ENCODE data around the gene VILL. TPM values are rescaled to one million over a fixed set of nuclear protein-coding genes. Genes with fewer than 3 reads are reported as not detected.

VILL gene
- total RNA-seq, 1 experiment from 2014 or later: 5.7 TPM

DNA sequence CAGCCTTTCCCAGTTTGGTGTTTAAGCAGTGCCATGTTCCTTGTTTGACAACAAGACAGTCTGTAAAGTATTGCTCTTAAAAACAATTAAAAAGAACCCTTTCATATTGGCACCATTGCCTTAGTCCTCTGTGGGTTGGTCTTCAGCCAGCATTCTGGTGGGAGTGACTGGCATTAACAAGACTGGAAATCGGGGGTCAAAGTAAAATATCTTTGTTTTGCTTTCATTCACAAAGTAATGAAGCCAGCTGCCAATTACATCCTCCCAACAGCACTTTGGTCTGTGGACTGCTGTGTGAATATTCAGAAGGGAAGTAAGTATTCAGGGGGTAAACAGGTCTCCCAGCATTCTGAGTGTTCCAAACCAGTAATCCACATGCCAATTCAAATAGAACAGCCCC lies 8.3 kb upstream of the VILL start:
- POLR2A ChIA-PET: no interaction called here

DNA sequence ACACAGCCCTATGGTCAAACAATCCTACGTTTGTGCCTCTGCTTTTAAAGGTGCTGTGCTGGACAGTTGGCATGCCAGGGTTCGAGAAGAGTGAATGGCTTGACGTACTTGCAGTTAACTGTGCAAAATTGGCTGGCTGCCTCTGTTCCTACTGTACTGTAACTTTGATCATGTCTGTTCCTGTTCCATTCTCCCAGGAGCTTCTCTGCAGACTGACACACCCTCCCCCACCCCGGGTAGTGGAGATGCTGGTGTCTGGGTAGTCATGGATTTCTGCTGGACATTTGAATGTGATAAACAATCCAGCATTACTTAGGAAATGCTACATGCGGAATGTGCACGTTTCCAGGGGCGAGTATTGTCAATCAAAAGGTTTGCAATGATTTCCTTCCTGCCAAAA lies 6.5 kb upstream of the VILL start:
- ChIA-PET POLR2A (no interaction called here), CTCF (no interaction called here)
- no peaks in the 10 kb centered on the region for H3K27me3 ChIP-seq (ENCODE audit: control insufficient read depth, insufficient read depth, low read length)
- TF ChIP-seq SIN3A (IDR thresholded peaks at IDR 0.05; ENCODE audit: borderline replicate concordance, insufficient read depth, low read depth, low read length) (no peak), TCF7L2 (IDR thresholded peaks at IDR 0.05; ENCODE audit: low read depth, low read length) (no peak), POLR2AphosphoS5 (IDR thresholded peaks at IDR 0.05; ENCODE audit: low read depth, low read length) (no peak)
- TF ChIP-seq, protein P1, sequence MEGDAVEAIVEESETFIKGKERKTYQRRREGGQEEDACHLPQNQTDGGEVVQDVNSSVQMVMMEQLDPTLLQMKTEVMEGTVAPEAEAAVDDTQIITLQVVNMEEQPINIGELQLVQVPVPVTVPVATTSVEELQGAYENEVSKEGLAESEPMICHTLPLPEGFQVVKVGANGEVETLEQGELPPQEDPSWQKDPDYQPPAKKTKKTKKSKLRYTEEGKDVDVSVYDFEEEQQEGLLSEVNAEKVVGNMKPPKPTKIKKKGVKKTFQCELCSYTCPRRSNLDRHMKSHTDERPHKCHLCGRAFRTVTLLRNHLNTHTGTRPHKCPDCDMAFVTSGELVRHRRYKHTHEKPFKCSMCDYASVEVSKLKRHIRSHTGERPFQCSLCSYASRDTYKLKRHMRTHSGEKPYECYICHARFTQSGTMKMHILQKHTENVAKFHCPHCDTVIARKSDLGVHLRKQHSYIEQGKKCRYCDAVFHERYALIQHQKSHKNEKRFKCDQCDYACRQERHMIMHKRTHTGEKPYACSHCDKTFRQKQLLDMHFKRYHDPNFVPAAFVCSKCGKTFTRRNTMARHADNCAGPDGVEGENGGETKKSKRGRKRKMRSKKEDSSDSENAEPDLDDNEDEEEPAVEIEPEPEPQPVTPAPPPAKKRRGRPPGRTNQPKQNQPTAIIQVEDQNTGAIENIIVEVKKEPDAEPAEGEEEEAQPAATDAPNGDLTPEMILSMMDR (IDR thresholded peaks at IDR 0.05): no peak
- TF ChIP-seq, protein P2, sequence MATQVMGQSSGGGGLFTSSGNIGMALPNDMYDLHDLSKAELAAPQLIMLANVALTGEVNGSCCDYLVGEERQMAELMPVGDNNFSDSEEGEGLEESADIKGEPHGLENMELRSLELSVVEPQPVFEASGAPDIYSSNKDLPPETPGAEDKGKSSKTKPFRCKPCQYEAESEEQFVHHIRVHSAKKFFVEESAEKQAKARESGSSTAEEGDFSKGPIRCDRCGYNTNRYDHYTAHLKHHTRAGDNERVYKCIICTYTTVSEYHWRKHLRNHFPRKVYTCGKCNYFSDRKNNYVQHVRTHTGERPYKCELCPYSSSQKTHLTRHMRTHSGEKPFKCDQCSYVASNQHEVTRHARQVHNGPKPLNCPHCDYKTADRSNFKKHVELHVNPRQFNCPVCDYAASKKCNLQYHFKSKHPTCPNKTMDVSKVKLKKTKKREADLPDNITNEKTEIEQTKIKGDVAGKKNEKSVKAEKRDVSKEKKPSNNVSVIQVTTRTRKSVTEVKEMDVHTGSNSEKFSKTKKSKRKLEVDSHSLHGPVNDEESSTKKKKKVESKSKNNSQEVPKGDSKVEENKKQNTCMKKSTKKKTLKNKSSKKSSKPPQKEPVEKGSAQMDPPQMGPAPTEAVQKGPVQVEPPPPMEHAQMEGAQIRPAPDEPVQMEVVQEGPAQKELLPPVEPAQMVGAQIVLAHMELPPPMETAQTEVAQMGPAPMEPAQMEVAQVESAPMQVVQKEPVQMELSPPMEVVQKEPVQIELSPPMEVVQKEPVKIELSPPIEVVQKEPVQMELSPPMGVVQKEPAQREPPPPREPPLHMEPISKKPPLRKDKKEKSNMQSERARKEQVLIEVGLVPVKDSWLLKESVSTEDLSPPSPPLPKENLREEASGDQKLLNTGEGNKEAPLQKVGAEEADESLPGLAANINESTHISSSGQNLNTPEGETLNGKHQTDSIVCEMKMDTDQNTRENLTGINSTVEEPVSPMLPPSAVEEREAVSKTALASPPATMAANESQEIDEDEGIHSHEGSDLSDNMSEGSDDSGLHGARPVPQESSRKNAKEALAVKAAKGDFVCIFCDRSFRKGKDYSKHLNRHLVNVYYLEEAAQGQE (IDR thresholded peaks at IDR 0.05; ENCODE audit: insufficient read depth in 1 of 2, low read depth in 2 of 2, low read length in 1 of 2): no peak
- in situ Hi-C loops (cut with HindIII; ENCODE audit: low pct_unique_long_range_greater_than_20kb, low sequenced_read_pairs) (no loop called here), intact Hi-C loops (cut with micrococcal nuclease; ENCODE audit: unreplicated experiment) (no loop called here)
- H3K27ac ChIP-seq (ENCODE audit: low read length): no peak overlapping the region
- no peaks in the 10 kb centered on the region for H3K4me1 ChIP-seq (ENCODE audit: control insufficient read depth, insufficient read depth, low read length)
- BruUV-seq (replicated peaks): no TSS peak
- ATAC-seq (no peak), DNase-seq (ENCODE audit: low read depth, low spot score) (no peak)
- H3K4me3 ChIP-seq (ENCODE audit: low read depth in 2 of 2, low read length in 2 of 2): no peak overlapping the region
- no peaks in the 10 kb centered on the region for H3K36me3 ChIP-seq (ENCODE audit: control insufficient read depth, insufficient read depth, low read length)
- no peaks in the 10 kb centered on the region for H3K9me3 ChIP-seq (ENCODE audit: control insufficient read depth, insufficient read depth, low read depth, low read length)

More for the DNA sequence above, 8.3 kb upstream of the VILL start:
- Histone ChIP-seq H3K27ac (ENCODE audit: low read length) (no peak overlapping the region), H3K9me3 (ENCODE audit: control insufficient read depth, insufficient read depth, low read depth, low read length) (no peaks in the 10 kb centered on the region), H3K4me3 (ENCODE audit: low read depth in 2 of 2, low read length in 2 of 2) (no peak overlapping the region), H3K27me3 (ENCODE audit: control insufficient read depth, insufficient read depth, low read length) (no peaks in the 10 kb centered on the region), H3K36me3 (ENCODE audit: control insufficient read depth, insufficient read depth, low read length) (no peaks in the 10 kb centered on the region), H3K4me1 (ENCODE audit: control insufficient read depth, insufficient read depth, low read length) (no peaks in the 10 kb centered on the region)
- DNase-seq (ENCODE audit: low read depth, low spot score) (no peak), ATAC-seq (no peak)
- CTCF ChIA-PET: no interaction called here
- intact Hi-C loops (cut with micrococcal nuclease; ENCODE audit: unreplicated experiment): no loop called here
- TF ChIP-seq POLR2AphosphoS5 (IDR thresholded peaks at IDR 0.05; ENCODE audit: low read depth, low read length) (no peak), TCF7L2 (IDR thresholded peaks at IDR 0.05; ENCODE audit: low read depth, low read length) (no peak), SIN3A (IDR thresholded peaks at IDR 0.05; ENCODE audit: borderline replicate concordance, insufficient read depth, low read depth, low read length) (no peak)
- TF ChIP-seq, protein P1 (IDR thresholded peaks at IDR 0.05): no peak
- TF ChIP-seq, protein P2 (IDR thresholded peaks at IDR 0.05; ENCODE audit: insufficient read depth in 1 of 2, low read depth in 2 of 2, low read length in 1 of 2): no peak
- no TSS peak for BruUV-seq (replicated peaks)
- in situ Hi-C loops (cut with HindIII; ENCODE audit: low pct_unique_long_range_greater_than_20kb, low sequenced_read_pairs): no loop called here

Measured in Panc1 (cell line).